ENCODE data around the gene PCDHB16. TPM values are rescaled to one million over a fixed set of nuclear protein-coding genes. Genes with fewer than 3 reads are reported as not detected.
"Not testable (repeated sequence)": the region's sequence is repeated elsewhere in the genome, so short reads cannot be mapped to it uniquely, and the experiment has no call there.

Gene PCDHB16
- total RNA-seq, 1 experiment from 2014 or later, result 6.5 TPM

GRCh38 chr5:141199359-141200235 lies 17.4 kb downstream of the PCDHB16 start, which contains the start of gene PCDHB11:
TSS of gene PCDHB11 (plus strand) at chr5:141199627. CDS start at chr5:141199775, 148 bp downstream.
- no peak within 1 kb of the TSS for H3K4ac ChIP-seq (ENCODE audit: low read depth, low read length)
- no peaks in the 10 kb centered on the region for H3K4me1 ChIP-seq (ENCODE audit: insufficient read depth, low read length)
- H2AFZ ChIP-seq (ENCODE audit: low read length), result peak within 1 kb of the TSS; percentile 7
- H3K4me1 Mint-ChIP-seq, result peaks cover 0 to 7% of the 10 kb centered on the region in 2 experiments; a peak in 1 of 4 replicates
- H3K9me3 Mint-ChIP-seq, result peaks cover 31 to 36% of the 10 kb centered on the region in 2 experiments
- H3K14ac ChIP-seq (ENCODE audit: insufficient read depth, low read length), result no peak within 1 kb of the TSS
- H4K20me1 ChIP-seq (ENCODE audit: control insufficient read depth, insufficient read depth, insufficient read length), result no peaks in the 10 kb centered on the region
- no peak within 1 kb of the TSS for H3K4me2 ChIP-seq (ENCODE audit: insufficient read depth, insufficient read length, low read length)
- peaks cover 2% of the 10 kb centered on the region; the same call in 1 of the 2 replicates for H3K27me3 Mint-ChIP-seq (ENCODE audit: low read depth)
- no peak within 1 kb of the TSS for H2BK20ac ChIP-seq (ENCODE audit: low read depth, low read length, poor library complexity, severe bottlenecking)
- H2BK15ac ChIP-seq (ENCODE audit: low read depth, low read length), result no peak within 1 kb of the TSS
- no peak within 1 kb of the TSS for H3K23ac ChIP-seq (ENCODE audit: insufficient read length, low read depth, low read length)
- no peak within 1 kb of the TSS for H4K5ac ChIP-seq (ENCODE audit: insufficient read length, low read depth, low read length)
- no peak within 1 kb of the TSS for H3K18ac ChIP-seq (ENCODE audit: insufficient read length, low read depth, low read length)
- no peak within 1 kb of the TSS for H3K9ac ChIP-seq (ENCODE audit: extremely low read depth, insufficient read length, low read length)
- no peak within 1 kb of the TSS for H2BK5ac ChIP-seq (ENCODE audit: insufficient read length, low read length)
- peaks cover 7 to 23% (median 8%) of the 10 kb centered on the region in 3 experiments; a peak in 6 of 7 replicates for H3K36me3 Mint-ChIP-seq (ENCODE audit: insufficient read depth in 1 of 3, low read depth in 3 of 3)
- peak; percentile 79 for TF ChIP-seq CTCF (conservative IDR thresholded peaks at IDR 0.05)
- H3K79me2 ChIP-seq (ENCODE audit: insufficient read depth, low read length), result no peaks in the 10 kb centered on the region
- H2BK12ac ChIP-seq (ENCODE audit: insufficient read length, low read depth, low read length), result no peak within 1 kb of the TSS
- H3K9me3 ChIP-seq (ENCODE audit: control insufficient read depth, low read depth, low read length), result no peaks in the 10 kb centered on the region
- WGBS (ENCODE audit: extremely low coverage, insufficient read length, low lambda C conversion rate), result no CpG with 5 or more reads among the region's 21 CpGs
- no peak within 1 kb of the TSS for H4K91ac ChIP-seq (ENCODE audit: insufficient read length, low read depth, low read length)
- H2BK120ac ChIP-seq (ENCODE audit: low read depth, low read length, poor library complexity, severe bottlenecking), result no peak within 1 kb of the TSS
- H3K4me3 Mint-ChIP-seq, result peak within 1 kb of the TSS; percentile 49 to 64; a peak in 3 of 5 replicates
- H4K8ac ChIP-seq (replicated peaks; ENCODE audit: insufficient read length, low read depth, low read length), result no peak within 1 kb of the TSS
- no peaks in the 10 kb centered on the region for H3K23me2 ChIP-seq (ENCODE audit: insufficient read length, low read depth, low read length, poor library complexity, severe bottlenecking)
- no peak within 1 kb of the TSS for H2AK5ac ChIP-seq (ENCODE audit: insufficient read length, low read length)
- peak within 1 kb of the TSS in 1 of 3 experiments; percentile 90; a peak in 2 of 7 replicates for H3K27ac Mint-ChIP-seq
- no peak within 1 kb of the TSS for H3K56ac ChIP-seq (ENCODE audit: insufficient read length, low read depth, low read length)
- H3T11ph ChIP-seq (ENCODE audit: low read length), result no peak within 1 kb of the TSS
- no peak within 1 kb of the TSS for H3K27ac ChIP-seq (ENCODE audit: insufficient read length, low read depth, low read length)
- no peak for DNase-seq
- H3K27me3 ChIP-seq (ENCODE audit: insufficient read depth, low read length), result no peaks in the 10 kb centered on the region
- no peaks in the 10 kb centered on the region for H3K79me1 ChIP-seq (ENCODE audit: insufficient read depth, low read depth, low read length, poor library complexity, severe bottlenecking)

GRCh38 chr5:141201126-141201525 lies 18.9 kb downstream of the PCDHB16 start:
- H3K23ac ChIP-seq (ENCODE audit: insufficient read length, low read depth, low read length); H3K9me3 ChIP-seq (ENCODE audit: control insufficient read depth, low read depth, low read length); H3K9ac ChIP-seq (ENCODE audit: extremely low read depth, insufficient read length, low read length); H4K20me1 ChIP-seq (ENCODE audit: control insufficient read depth, insufficient read depth, insufficient read length); H3K27ac ChIP-seq (ENCODE audit: insufficient read length, low read depth, low read length); H3K27me3 ChIP-seq (ENCODE audit: insufficient read depth, low read length); H3K4me3 Mint-ChIP-seq; H3K4ac ChIP-seq (ENCODE audit: low read depth, low read length); H3K14ac ChIP-seq (ENCODE audit: insufficient read depth, low read length); H3K23me2 ChIP-seq (ENCODE audit: insufficient read length, low read depth, low read length, poor library complexity, severe bottlenecking); H2BK5ac ChIP-seq (ENCODE audit: insufficient read length, low read length); H3K27me3 Mint-ChIP-seq (ENCODE audit: low read depth); H3T11ph ChIP-seq (ENCODE audit: low read length); H3K56ac ChIP-seq (ENCODE audit: insufficient read length, low read depth, low read length); H2BK12ac ChIP-seq (ENCODE audit: insufficient read length, low read depth, low read length); H4K91ac ChIP-seq (ENCODE audit: insufficient read length, low read depth, low read length); H3K4me1 ChIP-seq (ENCODE audit: insufficient read depth, low read length); H4K5ac ChIP-seq (ENCODE audit: insufficient read length, low read depth, low read length); H3K4me2 ChIP-seq (ENCODE audit: insufficient read depth, insufficient read length, low read length); H2BK15ac ChIP-seq (ENCODE audit: low read depth, low read length); H3K18ac ChIP-seq (ENCODE audit: insufficient read length, low read depth, low read length); H2AK5ac ChIP-seq (ENCODE audit: insufficient read length, low read length); H3K27ac Mint-ChIP-seq; DNase-seq; H3K79me2 ChIP-seq (ENCODE audit: insufficient read depth, low read length); H3K79me1 ChIP-seq (ENCODE audit: insufficient read depth, low read depth, low read length, poor library complexity, severe bottlenecking); H4K8ac ChIP-seq (replicated peaks; ENCODE audit: insufficient read length, low read depth, low read length); H2BK20ac ChIP-seq (ENCODE audit: low read depth, low read length, poor library complexity, severe bottlenecking); H2AFZ ChIP-seq (ENCODE audit: low read length); H2BK120ac ChIP-seq (ENCODE audit: low read depth, low read length, poor library complexity, severe bottlenecking); H3K4me1 Mint-ChIP-seq: not testable (repeated sequence)
- no CpG with 5 or more reads among the region's 38 CpGs for WGBS (ENCODE audit: extremely low coverage, insufficient read length, low lambda C conversion rate)
- peaks cover 26 to 31% of the 10 kb centered on the region in 2 experiments for H3K9me3 Mint-ChIP-seq
- H3K36me3 Mint-ChIP-seq (ENCODE audit: insufficient read depth in 1 of 3, low read depth in 3 of 3), result peaks cover 7 to 21% (median 7%) of the 10 kb centered on the region in 3 experiments; a peak in 6 of 7 replicates
